ENCODE measurements around the gene RPRD2. TPM values are rescaled to one million over a fixed set of nuclear protein-coding genes. Genes with fewer than 3 reads are reported as not detected.

RPRD2 gene
- total RNA-seq, 1 experiment from 2014 or later, result 12.5 TPM

DNA sequence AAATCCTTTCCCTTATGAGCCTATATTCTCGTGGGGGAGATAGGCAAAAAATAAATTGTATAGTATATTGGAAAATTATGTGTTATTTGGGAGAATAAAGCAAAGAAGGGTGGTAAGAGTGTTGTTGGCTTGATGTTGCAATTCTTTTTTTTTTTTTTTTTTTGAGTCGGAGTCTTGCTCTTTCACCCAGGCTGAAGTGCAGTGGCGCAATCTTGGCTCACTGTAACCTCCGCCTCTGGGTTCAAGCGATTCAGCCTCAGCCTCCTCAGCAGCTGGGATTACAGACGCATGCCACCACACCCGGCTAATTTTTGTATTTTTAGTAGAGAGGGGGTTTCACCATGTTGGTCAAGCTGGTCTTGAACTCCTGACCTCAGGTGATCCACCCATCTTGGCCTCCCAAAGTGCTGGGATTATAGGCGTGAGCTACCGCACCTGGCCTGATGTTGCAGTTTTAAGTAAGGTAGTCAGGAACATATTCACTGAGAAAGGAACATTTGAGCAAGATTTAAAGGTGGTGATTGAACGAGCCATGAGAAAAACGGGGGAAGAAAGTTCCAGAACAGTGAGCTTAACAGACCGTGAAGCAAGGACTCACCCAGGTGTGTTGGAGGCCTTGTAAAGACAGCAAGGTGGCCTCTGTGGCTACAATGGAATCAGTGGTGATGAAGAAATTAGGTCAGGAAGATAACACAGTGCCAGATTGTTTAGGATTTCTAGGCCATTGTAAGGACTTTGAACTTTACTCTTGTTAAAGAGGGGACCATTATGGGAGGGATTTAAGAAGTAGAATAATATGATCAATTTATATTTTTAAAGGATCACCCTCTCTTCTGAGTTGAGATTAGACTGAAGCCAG, 45.8 kb downstream of the RPRD2 start:
- intact Hi-C loops (cut with micrococcal nuclease), result no loop called here

DNA sequence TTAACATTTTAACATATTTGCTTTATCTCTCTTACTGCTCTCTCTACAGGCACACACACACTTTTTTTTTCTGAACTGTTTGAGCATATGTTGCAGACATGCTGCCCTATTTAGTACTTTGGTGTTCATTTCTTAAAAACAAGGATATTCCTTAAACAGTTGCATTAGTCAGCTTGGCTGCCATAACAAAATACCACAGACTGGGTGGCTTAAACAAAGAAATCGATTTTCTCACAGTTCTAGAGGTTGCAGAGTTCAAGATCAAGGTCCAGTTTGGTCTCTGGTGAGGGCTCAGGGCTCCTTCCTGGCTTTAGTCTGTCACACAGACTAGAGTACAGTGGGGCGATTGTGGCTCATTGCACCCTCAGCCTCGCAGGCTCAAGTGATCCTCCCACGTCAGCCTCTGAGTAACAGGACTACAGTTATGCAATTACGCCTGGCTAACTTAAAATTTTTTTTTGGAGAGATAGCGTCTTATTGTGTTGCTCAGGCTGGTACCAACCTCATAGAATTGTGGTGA, 46.7 kb downstream of the RPRD2 start:
- ATAC-seq (no peak), DNase-seq (no peak)
- H3K27ac ChIP-seq (ENCODE audit: low read length), result no peak overlapping the region
- CTCF ChIA-PET, result no interaction called here
- TF ChIP-seq, protein P1, sequence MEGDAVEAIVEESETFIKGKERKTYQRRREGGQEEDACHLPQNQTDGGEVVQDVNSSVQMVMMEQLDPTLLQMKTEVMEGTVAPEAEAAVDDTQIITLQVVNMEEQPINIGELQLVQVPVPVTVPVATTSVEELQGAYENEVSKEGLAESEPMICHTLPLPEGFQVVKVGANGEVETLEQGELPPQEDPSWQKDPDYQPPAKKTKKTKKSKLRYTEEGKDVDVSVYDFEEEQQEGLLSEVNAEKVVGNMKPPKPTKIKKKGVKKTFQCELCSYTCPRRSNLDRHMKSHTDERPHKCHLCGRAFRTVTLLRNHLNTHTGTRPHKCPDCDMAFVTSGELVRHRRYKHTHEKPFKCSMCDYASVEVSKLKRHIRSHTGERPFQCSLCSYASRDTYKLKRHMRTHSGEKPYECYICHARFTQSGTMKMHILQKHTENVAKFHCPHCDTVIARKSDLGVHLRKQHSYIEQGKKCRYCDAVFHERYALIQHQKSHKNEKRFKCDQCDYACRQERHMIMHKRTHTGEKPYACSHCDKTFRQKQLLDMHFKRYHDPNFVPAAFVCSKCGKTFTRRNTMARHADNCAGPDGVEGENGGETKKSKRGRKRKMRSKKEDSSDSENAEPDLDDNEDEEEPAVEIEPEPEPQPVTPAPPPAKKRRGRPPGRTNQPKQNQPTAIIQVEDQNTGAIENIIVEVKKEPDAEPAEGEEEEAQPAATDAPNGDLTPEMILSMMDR (conservative IDR thresholded peaks at IDR 0.05; ENCODE audit: low read depth, low read length), result no peak
- no peak for TF ChIP-seq EZH2 (IDR thresholded peaks at IDR 0.05; ENCODE audit: low read length, unreplicated experiment)
- TF ChIP-seq EZH2phosphoT487 (IDR thresholded peaks at IDR 0.05; ENCODE audit: borderline replicate concordance, low read length), result no peak
- no peak overlapping the region for H3K4me3 ChIP-seq (ENCODE audit: low read length)
- peaks cover 21% of the 10 kb centered on the region for H4K20me1 ChIP-seq (ENCODE audit: low read length)
- no peaks in the 10 kb centered on the region for H3K9me3 ChIP-seq (ENCODE audit: low read length)
- no peaks in the 10 kb centered on the region for H3F3A ChIP-seq (ENCODE audit: low read length, unreplicated experiment)
- H2AFZ ChIP-seq (ENCODE audit: low read length), result no peak overlapping the region
- no peaks in the 10 kb centered on the region for H3K9me2 ChIP-seq (replicated peaks; ENCODE audit: low read length)
- H3K36me3 ChIP-seq (ENCODE audit: low read depth, low read length), result no peaks in the 10 kb centered on the region
- peaks cover 75% of the 10 kb centered on the region for H3K79me2 ChIP-seq (ENCODE audit: low read length)
- intact Hi-C loops (cut with micrococcal nuclease), result no loop called here
- H3K27me3 ChIP-seq (ENCODE audit: low read length), result no peaks in the 10 kb centered on the region
- H3K9ac ChIP-seq (ENCODE audit: low read length), result no peak overlapping the region
- BruUV-seq (replicated peaks), result no TSS peak
- H3K4me2 ChIP-seq (ENCODE audit: low read length), result no peak overlapping the region
- POLR2A ChIA-PET (ENCODE audit: unreplicated experiment), result no interaction called here
- no peaks in the 10 kb centered on the region for H3K4me1 ChIP-seq (ENCODE audit: insufficient read depth, low read length)

More for the DNA sequence above, 45.8 kb downstream of the RPRD2 start:
- no TSS peak for BruUV-seq (replicated peaks)
- Histone ChIP-seq H4K20me1 (ENCODE audit: low read length) (peaks cover 22% of the 10 kb centered on the region), H3K79me2 (ENCODE audit: low read length) (peaks cover 81% of the 10 kb centered on the region), H3K9ac (ENCODE audit: low read length) (no peak overlapping the region), H3K27me3 (ENCODE audit: low read length) (no peaks in the 10 kb centered on the region), H3K36me3 (ENCODE audit: low read depth, low read length) (no peaks in the 10 kb centered on the region), H3K4me2 (ENCODE audit: low read length) (no peak overlapping the region), H2AFZ (ENCODE audit: low read length) (no peak overlapping the region), H3K9me2 (replicated peaks; ENCODE audit: low read length) (no peaks in the 10 kb centered on the region), H3K4me3 (ENCODE audit: low read length) (no peak overlapping the region), H3F3A (ENCODE audit: low read length, unreplicated experiment) (no peaks in the 10 kb centered on the region), H3K27ac (ENCODE audit: low read length) (no peak overlapping the region), H3K4me1 (ENCODE audit: insufficient read depth, low read length) (no peaks in the 10 kb centered on the region), H3K9me3 (ENCODE audit: low read length) (no peaks in the 10 kb centered on the region)
- DNase-seq (no peak), ATAC-seq (no peak)
- POLR2A ChIA-PET (ENCODE audit: unreplicated experiment), result no interaction called here
- TF ChIP-seq, protein P1 (conservative IDR thresholded peaks at IDR 0.05; ENCODE audit: low read depth, low read length), result no peak
- TF ChIP-seq EZH2phosphoT487 (IDR thresholded peaks at IDR 0.05; ENCODE audit: borderline replicate concordance, low read length), result no peak
- no peak for TF ChIP-seq EZH2 (IDR thresholded peaks at IDR 0.05; ENCODE audit: low read length, unreplicated experiment)
- CTCF ChIA-PET, result no interaction called here

DNA sequence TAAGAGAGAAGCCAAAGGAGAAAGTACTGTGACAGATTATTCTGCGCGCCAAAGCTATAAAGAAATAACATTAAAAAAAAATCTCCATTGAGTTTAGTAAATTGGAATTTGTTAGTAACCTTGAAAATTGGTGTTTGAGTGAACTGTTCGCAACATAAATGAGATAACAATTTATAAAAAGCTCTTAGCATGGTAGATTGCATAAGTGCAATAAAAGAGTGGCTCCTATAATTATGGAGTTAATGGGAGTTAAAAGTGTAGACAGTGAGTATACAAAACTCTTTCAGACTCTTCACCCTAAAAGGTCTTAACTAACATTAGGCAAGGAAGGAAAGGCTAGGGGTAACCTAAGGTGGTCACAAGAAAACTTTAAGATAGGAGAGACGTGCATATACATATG, 50.6 kb downstream of the RPRD2 start:
- ATAC-seq (no peak), DNase-seq (no peak)
- no peaks in the 10 kb centered on the region for H3K9me2 ChIP-seq (replicated peaks; ENCODE audit: low read length)
- peaks cover 53% of the 10 kb centered on the region for H3K79me2 ChIP-seq (ENCODE audit: low read length)
- H3K4me3 ChIP-seq (ENCODE audit: low read length), result no peak overlapping the region
- ChIA-PET CTCF (no interaction called here), POLR2A (ENCODE audit: unreplicated experiment) (no interaction called here)
- intact Hi-C loops (cut with micrococcal nuclease), result no loop called here
- no peak overlapping the region for H3K27ac ChIP-seq (ENCODE audit: low read length)
- H3K4me1 ChIP-seq (ENCODE audit: insufficient read depth, low read length), result no peaks in the 10 kb centered on the region
- no peak overlapping the region for H3K4me2 ChIP-seq (ENCODE audit: low read length)
- H4K20me1 ChIP-seq (ENCODE audit: low read length), result no peaks in the 10 kb centered on the region
- no peaks in the 10 kb centered on the region for H3K27me3 ChIP-seq (ENCODE audit: low read length)
- peaks cover 3% of the 10 kb centered on the region; the same call in 1 of the 2 replicates for H3K36me3 ChIP-seq (ENCODE audit: low read depth, low read length)
- TF ChIP-seq, protein P1 (conservative IDR thresholded peaks at IDR 0.05; ENCODE audit: low read depth, low read length), result no peak
- no peak for TF ChIP-seq EZH2phosphoT487 (IDR thresholded peaks at IDR 0.05; ENCODE audit: borderline replicate concordance, low read length)
- no peak for TF ChIP-seq EZH2 (IDR thresholded peaks at IDR 0.05; ENCODE audit: low read length, unreplicated experiment)
- H2AFZ ChIP-seq (ENCODE audit: low read length), result no peak overlapping the region
- BruUV-seq (replicated peaks), result no TSS peak
- no peak overlapping the region for H3K9ac ChIP-seq (ENCODE audit: low read length)
- no peaks in the 10 kb centered on the region for H3F3A ChIP-seq (ENCODE audit: low read length, unreplicated experiment)
- no peaks in the 10 kb centered on the region for H3K9me3 ChIP-seq (ENCODE audit: low read length)
